Hematopoietic multipotent progenitor cell treated with erythropoietin and hydrocortisone succinate and interleukin-3 and kit ligand, for 15 days (in vitro differentiated cells): Measurements from ENCODE around the gene NUMB.

ENCODE experiments used
- DNase-seq: peaks from one replicate; pipeline ENCODE4 v3.0.0-alpha.2; 2015; ENCODE audit warnings: low spot score

Gene NUMB

GRCh38 chr14:73261075-73261474 is 197.3 kb downstream of the NUMB start:
- DNase-seq: no peak

GRCh38 chr14:73260574-73260973 is 197.8 kb downstream of the NUMB start:
- no peak for DNase-seq

GRCh38 chr14:73259837-73260236 is 198.5 kb downstream of the NUMB start:
- DNase-seq: no peak

- DNase-seq: no peak
These were observed 199.3 kb downstream of the NUMB start for GRCh38 chr14:73258845-73259611.

- no peak for DNase-seq
These were observed 200.3 kb downstream of the NUMB start for GRCh38 chr14:73258076-73258475.

- DNase-seq: no peak
These were observed 202.6 kb downstream of the NUMB start for GRCh38 chr14:73255693-73256225.

- DNase-seq: no peak
These were observed 203.3 kb downstream of the NUMB start for GRCh38 chr14:73255005-73255400.

- DNase-seq: no peak
These were observed 203.9 kb downstream of the NUMB start for GRCh38 chr14:73254247-73255004.

GRCh38 chr14:73253721-73254120 is 204.6 kb downstream of the NUMB start:
- no peak for DNase-seq

GRCh38 chr14:73253323-73253610 is 205.1 kb downstream of the NUMB start:
- DNase-seq: no peak

- DNase-seq: no peak
These were observed 205.6 kb downstream of the NUMB start for GRCh38 chr14:73252491-73253322.

GRCh38 chr14:73251516-73252215 is 206.7 kb downstream of the NUMB start:
- DNase-seq: no peak

- DNase-seq: no peak
These were observed 207.4 kb downstream of the NUMB start for GRCh38 chr14:73250781-73251500.

GRCh38 chr14:73250317-73250713 is 208.0 kb downstream of the NUMB start:
- DNase-seq: no peak

GRCh38 chr14:73249564-73250316 is 208.6 kb downstream of the NUMB start:
- no peak for DNase-seq

- no peak for DNase-seq
These were observed 209.2 kb downstream of the NUMB start for GRCh38 chr14:73249108-73249507.

- no peak for DNase-seq
These were observed 210.1 kb downstream of the NUMB start for GRCh38 chr14:73248108-73248868.

GRCh38 chr14:73246387-73247150 is 211.8 kb downstream of the NUMB start:
- DNase-seq: no peak
